GM23248 (cell line): Measurements from ENCODE around the gene LUC7L. TPM values are rescaled to one million over a fixed set of nuclear protein-coding genes. Genes with fewer than 3 reads are reported as not detected.
"Not testable (repeated sequence)": the region's sequence is repeated elsewhere in the genome, so short reads cannot be mapped to it uniquely, and the experiment has no call there.

ENCODE experiments used
- DNase-seq: peaks from one replicate; pipeline ENCODE4 v3.0.0-alpha.2; 2015
- H2AFZ ChIP-seq: fragments of 200-600 bp; sonication (generic); 2 replicates; pipeline ENCODE4 v1.6.1; 2016; ENCODE audit warnings: antibody characterized with exemption
- H3F3A ChIP-seq: fragments of 200-600 bp; sonication (generic); 2 replicates; pipeline ENCODE4 v1.6.1; 2016; ENCODE audit warnings: mild to moderate bottlenecking, antibody characterized with exemption, mixed run types; ENCODE audit not compliant: insufficient read depth
- H3K27ac ChIP-seq: fragments of 200-600 bp; sonication (generic); 2 replicates; pipeline ENCODE4 v1.5.1; 2016; ENCODE audit warnings: mild to moderate bottlenecking
- H3K27me3 ChIP-seq: fragments of 200-600 bp; sonication (generic); replicated peaks from 2 replicates; pipeline ENCODE4 v1.6.1; 2016; ENCODE audit warnings: mild to moderate bottlenecking; ENCODE audit not compliant: insufficient read depth
- H3K36me3 ChIP-seq: fragments of 200-600 bp; sonication (generic); 2 replicates; pipeline ENCODE4 v1.6.1; 2016; ENCODE audit warnings: low read depth, mild to moderate bottlenecking
- H3K4me1 ChIP-seq: fragments of 200-600 bp; sonication (generic); 2 replicates; pipeline ENCODE4 v1.6.1; 2016; ENCODE audit warnings: mild to moderate bottlenecking; ENCODE audit not compliant: insufficient read depth
- H3K4me2 ChIP-seq: fragments of 200-600 bp; sonication (generic); one replicate; pipeline ENCODE4 v1.6.1; 2016; ENCODE audit warnings: mild to moderate bottlenecking; ENCODE audit not compliant: unreplicated experiment
- H3K4me3 ChIP-seq: fragments of 200-600 bp; sonication (generic); 2 replicates; pipeline ENCODE4 v1.5.1; 2016; ENCODE audit warnings: mild to moderate bottlenecking
- H3K79me2 ChIP-seq: fragments of 200-600 bp; sonication (generic); 2 replicates; pipeline ENCODE4 v1.6.1; 2016; ENCODE audit warnings: mild to moderate bottlenecking; ENCODE audit not compliant: insufficient read depth
- H3K9ac ChIP-seq: fragments of 200-600 bp; sonication (generic); 2 replicates; pipeline ENCODE4 v1.6.1; 2016; ENCODE audit warnings: mild to moderate bottlenecking
- H3K9me2 ChIP-seq: fragments of 200-600 bp; sonication (generic); 2 replicates; pipeline ENCODE4 v1.6.1; 2016; ENCODE audit warnings: mixed run types, mild to moderate bottlenecking, moderate library complexity; ENCODE audit not compliant: insufficient read depth
- H3K9me3 ChIP-seq: fragments of 200-600 bp; sonication (generic); one replicate; pipeline ENCODE4 v1.6.1; 2017; ENCODE audit warnings: low read depth
- H4K20me1 ChIP-seq: fragments of 200-600 bp; sonication (generic); 2 replicates; pipeline ENCODE4 v1.6.0; 2016; ENCODE audit not compliant: insufficient read depth
- EZH2 ChIP-seq: fragments of 200-600 bp; sonication (generic); IDR thresholded peaks from 2 replicates; pipeline ENCODE4 v1.6.1; 2018; ENCODE audit warnings: antibody characterized with exemption, mild to moderate bottlenecking; ENCODE audit not compliant: insufficient read depth, poor library complexity, severe bottlenecking
- EZH2phosphoT487 ChIP-seq: fragments of 200-600 bp; sonication (generic); IDR thresholded peaks from 2 replicates; pipeline ENCODE4 v1.6.1; 2018; ENCODE audit warnings: antibody characterized with exemption, moderate library complexity, mild to moderate bottlenecking, low read depth; ENCODE audit not compliant: insufficient read depth
- WGBS, 2 experiments: methylation state at CpG; one replicate each; pipeline ENCODE4 v1.1.6; 2015 to 2017; ENCODE audit warnings: low lambda C conversion rate in 2 of 2, low coverage in 1 of 2; ENCODE audit errors: missing lambda C conversion rate in 2 of 2; 5-methylcytosine and 5-hydroxymethylcytosine counted together
- in situ Hi-C: fragments of 300-500 bp; cut with MboI; formaldehyde crosslinking; loops from 2 replicates; pipeline ENCODE4 v1.15.0; 2020
- polyA plus RNA-seq: library from polyadenylated mRNA; unstranded; fragments of >200 nt; fragmentation: Nextera tagmentation; extraction: Ambion mirVana; gene quantifications from 2 replicates; pipeline ENCODE4 v1.2.1, GENCODE V29; 2016
- total RNA-seq: library from RNA; depleted of rRNA; stranded (reverse); fragments of >200 nt; shearing (Covaris generic); gene quantifications from 2 replicates; pipeline ENCODE4 v1.2.3, GENCODE V29; 2014

The LUC7L gene
- total and polyA plus RNA-seq, 2 experiments from 2014 or later, result 37.3 to 49.6 TPM

- no peaks in the 10 kb centered on the region for H3K79me2 ChIP-seq
- no peak overlapping the region for H3K4me3 ChIP-seq
- H3K9me3 ChIP-seq, result no peaks in the 10 kb centered on the region
- no peaks in the 10 kb centered on the region for H4K20me1 ChIP-seq
- WGBS, 2 experiments, result 92% methylated on average over 19 of the region's 19 CpGs
- H3K9ac ChIP-seq, result no peak overlapping the region
- no peak overlapping the region for H3K4me2 ChIP-seq
- no peak for TF ChIP-seq EZH2
- no peak for TF ChIP-seq EZH2phosphoT487
- H3K4me1 ChIP-seq, result no peaks in the 10 kb centered on the region
- no peaks in the 10 kb centered on the region for H3K36me3 ChIP-seq
- H3F3A ChIP-seq, result no peaks in the 10 kb centered on the region
- no peak overlapping the region for H3K27ac ChIP-seq
- no peak overlapping the region for H2AFZ ChIP-seq
- in situ Hi-C loops, result no loop called here
- no peaks in the 10 kb centered on the region for H3K9me2 ChIP-seq
- no peak for DNase-seq
- H3K27me3 ChIP-seq, result no peaks in the 10 kb centered on the region
These were observed 31.1 kb upstream of the LUC7L start for GRCh38 chr16:260326-260725.

GRCh38 chr16:259814-260253 is 30.6 kb upstream of the LUC7L start:
- Histone ChIP-seq H3K9me3 (no peaks in the 10 kb centered on the region), H2AFZ (no peak overlapping the region)
- WGBS, 2 experiments, result 73 to 85% methylated on average over 9 to 13 of the region's 13 CpGs

GRCh38 chr16:259226-259625 is 30.0 kb upstream of the LUC7L start:
- Histone ChIP-seq H3K9me3 (no peaks in the 10 kb centered on the region), H3K4me2 (no peak overlapping the region), H3F3A (no peaks in the 10 kb centered on the region), H3K36me3 (peaks cover 6% of the 10 kb centered on the region; the same call in 1 of the 2 replicates), H3K9me2 (no peaks in the 10 kb centered on the region), H3K79me2 (no peaks in the 10 kb centered on the region), H4K20me1 (no peaks in the 10 kb centered on the region), H2AFZ (no peak overlapping the region), H3K9ac (no peak overlapping the region), H3K4me1 (no peaks in the 10 kb centered on the region), H3K27me3 (no peaks in the 10 kb centered on the region), H3K27ac (no peak overlapping the region), H3K4me3 (no peak overlapping the region)
- no peak for DNase-seq
- 91 to 96% methylated on average over 10 of the region's 10 CpGs for WGBS, 2 experiments
- in situ Hi-C loops, result no loop called here
- no peak for TF ChIP-seq EZH2phosphoT487
- no peak for TF ChIP-seq EZH2

More at GRCh38 chr16:259814-260253, 30.6 kb upstream of the LUC7L start:
- in situ Hi-C loops, result no loop called here
- H3K9me2 ChIP-seq, result no peaks in the 10 kb centered on the region
- no peak overlapping the region for H3K9ac ChIP-seq
- H3K4me3 ChIP-seq, result no peak overlapping the region
- H3K27me3 ChIP-seq, result no peaks in the 10 kb centered on the region
- H3K36me3 ChIP-seq, result no peaks in the 10 kb centered on the region
- H3F3A ChIP-seq, result no peaks in the 10 kb centered on the region
- H4K20me1 ChIP-seq, result no peaks in the 10 kb centered on the region
- H3K4me1 ChIP-seq, result no peaks in the 10 kb centered on the region
- no peak for DNase-seq
- TF ChIP-seq EZH2phosphoT487, result no peak
- no peak for TF ChIP-seq EZH2
- H3K4me2 ChIP-seq, result no peak overlapping the region
- H3K79me2 ChIP-seq, result no peaks in the 10 kb centered on the region
- H3K27ac ChIP-seq, result no peak overlapping the region

GRCh38 chr16:258091-258490 is 28.8 kb upstream of the LUC7L start:
- DNase-seq, H3K4me2 ChIP-seq, H3K9me3 ChIP-seq, H2AFZ ChIP-seq, H3K4me1 ChIP-seq, H4K20me1 ChIP-seq, H3K4me3 ChIP-seq, in situ Hi-C loops, H3F3A ChIP-seq, H3K9ac ChIP-seq, H3K9me2 ChIP-seq, H3K36me3 ChIP-seq, H3K79me2 ChIP-seq, H3K27ac ChIP-seq, H3K27me3 ChIP-seq: not testable (repeated sequence)
- 98 to 100% methylated on average over 9 to 10 of the region's 13 CpGs for WGBS, 2 experiments

- Histone ChIP-seq H3K79me2 (no peaks in the 10 kb centered on the region), H3K9me3 (no peaks in the 10 kb centered on the region), H3K4me2 (no peak overlapping the region), H4K20me1 (no peaks in the 10 kb centered on the region), H3K36me3 (peaks cover 7% of the 10 kb centered on the region; the same call in 1 of the 2 replicates), H3K4me1 (no peaks in the 10 kb centered on the region), H3K9ac (no peak overlapping the region), H2AFZ (no peak overlapping the region), H3K9me2 (no peaks in the 10 kb centered on the region), H3K27me3 (no peaks in the 10 kb centered on the region), H3K27ac (no peak overlapping the region), H3F3A (no peaks in the 10 kb centered on the region), H3K4me3 (no peak overlapping the region)
- TF ChIP-seq EZH2 (no peak), EZH2phosphoT487 (no peak)
- DNase-seq, result no peak
- in situ Hi-C loops, result no loop called here
- WGBS, 2 experiments, result 98 to 99% methylated on average over 6 of the region's 6 CpGs
These were observed 25.9 kb upstream of the LUC7L start for GRCh38 chr16:255183-255582.
